Vagina (tissue), 2 donors: ENCODE measurements around the gene WEE1. TPM values are rescaled to one million over a fixed set of nuclear protein-coding genes. Genes with fewer than 3 reads are reported as not detected.
A peak's percentile ranks its signal among the peaks of the same experiment; 100 is the strongest.
"Not testable (repeated sequence)": the region's sequence is repeated elsewhere in the genome, so short reads cannot be mapped to it uniquely, and the experiment has no call there.

Source experiments
- DNase-seq, 2 donors: peaks; one replicate each; pipeline ENCODE4 v3.0.0-alpha.2; 2017; ENCODE audit errors: extremely low spot score in 2 of 2
- H3K27ac ChIP-seq: fragments of 200-600 bp; sonication (generic); one replicate; pipeline ENCODE4 v1.5.1; 2019
- H3K27me3 ChIP-seq: fragments of 200-600 bp; sonication (generic); one replicate; pipeline ENCODE4 v1.5.1; 2019
- H3K36me3 ChIP-seq, 2 donors: fragments of 200-600 bp; sonication (generic); one replicate each; pipeline ENCODE4 v1.5.1; 2017 to 2019
- H3K4me1 ChIP-seq: fragments of 200-600 bp; sonication (generic); one replicate; pipeline ENCODE4 v1.5.1; 2019
- H3K4me3 ChIP-seq, 2 donors: fragments of 200-600 bp; sonication (generic); 1 replicate in 1 of 2; 2 replicates in 1 of 2; pipeline ENCODE4 v1.5.1; 2016 to 2019
- H3K9me3 ChIP-seq: fragments of 200-600 bp; sonication (generic); one replicate; pipeline ENCODE4 v1.5.1; 2019
- POLR2A ChIP-seq, 2 donors: fragments of 450-650 bp; IDR thresholded peaks; one replicate each; pipeline ENCODE4 v1.6.1; 2017; ENCODE audit warnings: antibody characterized with exemption in 2 of 2, mild to moderate bottlenecking in 2 of 2, moderate library complexity in 2 of 2
- POLR2AphosphoS5 ChIP-seq, 2 donors: sonication (generic); formaldehyde crosslinking; IDR thresholded peaks; one replicate each; pipeline ENCODE4 v1.9.0; 2017; ENCODE audit warnings: antibody characterized with exemption in 2 of 2, mild to moderate bottlenecking in 2 of 2, low read depth in 1 of 2; ENCODE audit not compliant: insufficient read depth in 1 of 2
- intact Hi-C: fragments of 100-400 bp; cut with DNase I; formaldehyde crosslinking; loops from one replicate; pipeline ENCODE4 v1.15.1; 2023
- total RNA-seq: library from RNA; depleted of rRNA; stranded (reverse); fragments of >200 nt; gene quantifications from one replicate; pipeline ENCODE4 v1.2.3, GENCODE V29; 2016
- TF ChIP-seq, protein P1 (sequence below), 3 experiments: fragments of 450-650 bp in 2 of 3; fragments of 200-600 bp in 1 of 3; sonication (generic) in 1 of 3; IDR thresholded peaks; one replicate each; pipeline ENCODE4 v1.5.1; 2017 to 2019; ENCODE audit warnings: antibody characterized with exemption in 3 of 3, mild to moderate bottlenecking in 2 of 3, moderate library complexity in 2 of 3

The WEE1 gene
- total RNA-seq, 1 donor from 2014 or later, result 22.1 TPM

DNA sequence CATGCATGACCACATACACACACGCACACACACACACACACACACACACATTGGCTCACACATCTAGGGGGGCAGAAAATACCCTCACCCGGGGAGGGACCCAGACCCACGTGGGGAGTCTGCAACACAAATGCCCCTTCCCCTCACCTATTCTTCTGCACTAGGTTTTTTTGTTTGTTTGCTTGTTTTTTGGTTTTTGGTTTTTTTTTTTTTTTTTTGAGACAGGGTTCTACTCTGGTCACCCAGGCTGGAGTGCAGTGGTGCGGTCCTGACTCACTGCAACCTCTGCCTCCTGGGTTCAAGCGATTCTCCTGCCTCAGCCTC, 28.4 kb downstream of the WEE1 start:
- H3K27ac ChIP-seq, result no peak overlapping the region
- intact Hi-C loops, result loop anchor here (10.0 kb wide), 1 partner anchor 67 kb away; no protein-coding TSS in a partner anchor
- H3K36me3 ChIP-seq, result no peaks in the 10 kb centered on the region
- H3K4me3 ChIP-seq, result no peak overlapping the region
- peaks cover 8% of the 10 kb centered on the region for H3K4me1 ChIP-seq
- no peaks in the 10 kb centered on the region for H3K27me3 ChIP-seq
- DNase-seq, result no peak
- TF ChIP-seq POLR2A (IDR thresholded peaks at IDR 0.05), result no peak
- no peak for TF ChIP-seq POLR2AphosphoS5 (IDR thresholded peaks at IDR 0.05; ENCODE audit: insufficient read depth in 1 of 2, low read depth in 1 of 2)
- TF ChIP-seq, protein P1, sequence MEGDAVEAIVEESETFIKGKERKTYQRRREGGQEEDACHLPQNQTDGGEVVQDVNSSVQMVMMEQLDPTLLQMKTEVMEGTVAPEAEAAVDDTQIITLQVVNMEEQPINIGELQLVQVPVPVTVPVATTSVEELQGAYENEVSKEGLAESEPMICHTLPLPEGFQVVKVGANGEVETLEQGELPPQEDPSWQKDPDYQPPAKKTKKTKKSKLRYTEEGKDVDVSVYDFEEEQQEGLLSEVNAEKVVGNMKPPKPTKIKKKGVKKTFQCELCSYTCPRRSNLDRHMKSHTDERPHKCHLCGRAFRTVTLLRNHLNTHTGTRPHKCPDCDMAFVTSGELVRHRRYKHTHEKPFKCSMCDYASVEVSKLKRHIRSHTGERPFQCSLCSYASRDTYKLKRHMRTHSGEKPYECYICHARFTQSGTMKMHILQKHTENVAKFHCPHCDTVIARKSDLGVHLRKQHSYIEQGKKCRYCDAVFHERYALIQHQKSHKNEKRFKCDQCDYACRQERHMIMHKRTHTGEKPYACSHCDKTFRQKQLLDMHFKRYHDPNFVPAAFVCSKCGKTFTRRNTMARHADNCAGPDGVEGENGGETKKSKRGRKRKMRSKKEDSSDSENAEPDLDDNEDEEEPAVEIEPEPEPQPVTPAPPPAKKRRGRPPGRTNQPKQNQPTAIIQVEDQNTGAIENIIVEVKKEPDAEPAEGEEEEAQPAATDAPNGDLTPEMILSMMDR (IDR thresholded peaks at IDR 0.05), result no peak
- H3K9me3 ChIP-seq, result no peaks in the 10 kb centered on the region

GRCh38 chr11:9603214-9603613, 29.7 kb downstream of the WEE1 start:
- H3K36me3 ChIP-seq, H3K27ac ChIP-seq, H3K9me3 ChIP-seq, H3K4me3 ChIP-seq, H3K27me3 ChIP-seq, H3K4me1 ChIP-seq, DNase-seq: not testable (repeated sequence)
- intact Hi-C loops, result loop anchor here (10.0 kb wide), 1 partner anchor 68 kb away; no protein-coding TSS in a partner anchor

DNA sequence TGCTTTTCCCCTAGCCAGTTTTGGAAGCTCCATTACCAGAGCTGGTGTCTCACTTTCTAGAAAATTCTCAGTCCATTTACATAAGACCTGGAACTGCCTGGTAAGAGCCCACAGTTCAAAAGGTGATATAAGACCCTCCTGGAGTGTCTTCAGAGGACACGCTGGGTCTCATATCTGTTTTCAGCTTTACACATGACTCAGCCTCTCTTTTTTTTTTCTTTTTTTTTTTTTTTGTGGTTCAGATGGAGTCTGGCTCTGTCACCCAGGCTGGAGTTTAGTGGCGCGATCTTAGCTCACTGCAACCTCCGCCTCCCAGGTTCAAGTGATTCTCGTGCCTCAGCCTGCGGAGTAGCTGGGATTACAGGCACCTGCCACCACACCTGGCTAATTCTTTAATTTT, 30.7 kb downstream of the WEE1 start:
- H3K4me3 ChIP-seq, result no peak overlapping the region
- intact Hi-C loops, result loop anchor here (10.0 kb wide), 1 partner anchor 69 kb away; no protein-coding TSS in a partner anchor
- no peak for DNase-seq

DNA sequence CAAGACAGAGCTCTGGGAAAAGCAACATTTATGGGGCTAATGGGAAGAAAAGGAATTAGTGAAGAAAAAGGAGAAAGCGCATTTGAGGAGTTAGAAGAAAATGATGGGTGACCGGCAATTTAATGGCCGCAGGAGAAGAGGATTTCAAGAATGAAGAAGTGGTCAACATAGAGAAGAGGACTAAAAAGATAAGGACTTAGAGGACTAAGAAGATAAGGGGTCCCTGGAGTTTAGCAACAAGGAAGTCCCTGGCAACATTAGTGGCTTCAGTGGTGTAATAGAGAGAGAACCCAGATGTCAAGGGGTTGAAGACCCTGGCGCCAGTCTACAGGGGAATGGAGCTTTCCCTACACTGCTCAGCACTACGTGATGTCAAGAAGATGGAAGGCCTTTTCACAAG, 32.3 kb downstream of the WEE1 start:
- intact Hi-C loops, result loop anchor here (10.0 kb wide), 1 partner anchor 71 kb away; no protein-coding TSS in a partner anchor
- Histone ChIP-seq H3K27me3 (no peaks in the 10 kb centered on the region), H3K9me3 (no peaks in the 10 kb centered on the region), H3K4me3 (no peak overlapping the region), H3K4me1 (peaks cover 8% of the 10 kb centered on the region), H3K27ac (no peak overlapping the region), H3K36me3 (no peaks in the 10 kb centered on the region)
- DNase-seq, result peak in 1 of 2 donors; percentile 72
- TF ChIP-seq POLR2AphosphoS5 (IDR thresholded peaks at IDR 0.05; ENCODE audit: insufficient read depth in 1 of 2, low read depth in 1 of 2) (no peak), POLR2A (IDR thresholded peaks at IDR 0.05) (no peak)
- TF ChIP-seq, protein P1 (IDR thresholded peaks at IDR 0.05), result no peak

More for the DNA sequence above, 30.7 kb downstream of the WEE1 start:
- Histone ChIP-seq H3K9me3 (no peaks in the 10 kb centered on the region), H3K27ac (no peak overlapping the region), H3K27me3 (no peaks in the 10 kb centered on the region), H3K4me1 (peaks cover 8% of the 10 kb centered on the region), H3K36me3 (no peaks in the 10 kb centered on the region)
- TF ChIP-seq POLR2AphosphoS5 (IDR thresholded peaks at IDR 0.05; ENCODE audit: insufficient read depth in 1 of 2, low read depth in 1 of 2) (no peak), POLR2A (IDR thresholded peaks at IDR 0.05) (no peak)
- TF ChIP-seq, protein P1 (IDR thresholded peaks at IDR 0.05), result no peak

DNA sequence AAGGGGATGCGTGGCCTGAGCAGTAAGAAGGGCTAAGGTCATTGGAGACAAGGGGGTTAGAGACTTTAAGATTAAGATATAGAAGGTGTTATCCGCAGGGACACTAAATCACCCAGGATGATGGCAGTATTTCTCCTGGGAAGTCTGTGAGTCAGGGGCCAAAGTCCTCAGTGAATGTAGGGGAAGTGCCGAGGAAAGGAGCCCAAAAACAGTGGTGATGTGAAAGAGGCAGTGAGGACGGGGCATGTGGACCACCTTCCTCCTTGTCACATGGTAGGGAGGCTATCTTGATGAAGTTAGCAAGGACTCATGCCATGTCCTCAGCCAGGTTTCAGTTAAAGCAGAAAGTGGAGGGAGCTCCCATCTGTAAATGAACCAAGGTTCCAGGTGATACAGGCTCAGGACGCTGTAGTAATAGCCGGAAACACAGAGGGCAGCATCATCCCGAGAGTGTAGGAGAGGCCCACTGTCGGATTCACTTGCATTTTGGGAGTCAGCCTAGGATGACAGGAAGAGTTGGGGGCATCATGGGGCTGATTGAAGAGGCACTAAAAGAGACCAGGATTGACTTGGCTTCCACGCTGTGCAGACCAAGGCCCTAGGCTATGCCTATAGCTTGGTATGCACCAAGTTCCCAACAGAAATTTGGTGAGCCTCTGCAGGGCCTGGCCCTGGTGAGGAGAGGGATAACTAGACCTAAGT, 33.5 kb downstream of the WEE1 start:
- Histone ChIP-seq H3K9me3 (no peaks in the 10 kb centered on the region), H3K36me3 (no peaks in the 10 kb centered on the region), H3K27me3 (no peaks in the 10 kb centered on the region), H3K4me1 (no peaks in the 10 kb centered on the region), H3K27ac (no peak overlapping the region), H3K4me3 (no peak overlapping the region)
- intact Hi-C loops, result loop anchor here (10.0 kb wide), 1 partner anchor 72 kb away; no protein-coding TSS in a partner anchor
- no peak for DNase-seq
- TF ChIP-seq POLR2A (IDR thresholded peaks at IDR 0.05) (no peak), POLR2AphosphoS5 (IDR thresholded peaks at IDR 0.05; ENCODE audit: insufficient read depth in 1 of 2, low read depth in 1 of 2) (no peak)
- TF ChIP-seq, protein P1 (IDR thresholded peaks at IDR 0.05), result no peak
